HG03342 (cell line): Measurements from ENCODE around the gene PLPPR1.

Experiments used
- ATAC-seq: cut with Tn5 transposase; IDR thresholded peaks from one replicate; pipeline ENCODE4 v1.9.1; 2021; ENCODE audit warnings: mild to moderate bottlenecking, moderate library complexity; ENCODE audit not compliant: unreplicated experiment

PLPPR1 gene

DNA sequence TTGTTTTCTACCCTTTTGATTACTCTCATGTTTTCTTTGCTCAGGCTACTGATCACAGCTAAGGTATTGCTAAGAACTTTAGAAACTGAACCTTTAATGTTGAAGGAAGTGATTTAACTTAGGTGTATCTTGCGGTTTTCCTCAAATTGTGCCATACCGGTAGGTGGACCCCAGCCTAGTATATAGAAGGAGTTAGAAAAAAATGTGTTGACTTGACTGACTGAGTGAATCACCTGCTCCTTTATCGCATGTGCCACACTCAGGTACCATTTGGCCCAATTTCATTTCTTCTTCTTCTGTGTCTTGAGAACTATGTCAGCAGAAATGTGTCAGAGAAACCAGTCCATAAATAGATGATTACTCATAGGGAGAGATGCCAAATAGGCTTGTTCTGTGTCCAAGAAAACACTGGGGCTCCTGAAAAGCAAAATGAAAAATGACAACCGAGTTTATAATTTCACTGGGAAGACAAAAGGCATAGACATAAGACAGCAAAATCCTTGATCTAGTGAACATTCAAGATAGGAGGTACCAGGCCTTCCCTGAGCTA, 19.4 kb downstream of the PLPPR1 start:
- ATAC-seq, result no peak

GRCh38 chr9:101050650-101051049, 22.1 kb downstream of the PLPPR1 start:
- no peak for ATAC-seq

GRCh38 chr9:101054657-101055056, 26.1 kb downstream of the PLPPR1 start:
- ATAC-seq, result no peak

DNA sequence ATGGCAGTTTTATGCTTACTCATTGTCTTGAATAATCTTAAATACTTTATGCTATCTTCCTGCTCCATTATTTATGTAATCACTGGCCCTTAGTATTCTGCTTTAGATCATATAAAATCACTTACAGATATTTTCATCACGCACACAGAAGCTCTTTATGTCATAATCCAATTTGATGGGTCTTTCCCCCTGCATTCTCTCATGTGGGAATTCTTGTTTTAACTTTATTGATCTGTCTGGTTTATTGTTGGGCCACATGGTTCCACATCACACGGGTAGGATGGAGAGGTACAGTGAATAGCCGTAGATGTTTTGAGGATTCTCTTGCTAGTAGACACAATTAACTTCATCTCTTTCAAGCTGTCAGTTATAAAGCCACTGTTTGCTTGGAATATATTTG, 27.0 kb downstream of the PLPPR1 start:
- ATAC-seq, result no peak

DNA sequence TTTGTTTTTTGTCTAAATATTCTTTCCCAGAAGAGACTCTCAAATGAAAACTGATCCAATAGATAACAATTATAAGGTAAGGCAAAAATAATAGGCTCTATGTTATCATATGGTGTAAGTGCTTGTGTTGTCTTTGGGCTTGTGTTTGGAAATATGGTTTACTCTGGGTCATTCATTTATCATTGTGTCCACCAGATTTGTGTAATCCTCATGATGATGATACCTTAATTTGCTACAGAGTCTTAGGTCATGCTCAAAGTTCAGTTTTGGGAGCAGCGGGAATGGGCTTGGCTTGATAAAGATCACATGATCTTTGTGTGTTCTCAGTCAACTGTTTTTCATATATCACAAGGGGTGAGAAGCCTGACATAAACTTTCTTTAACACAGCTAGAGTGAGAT, 34.2 kb downstream of the PLPPR1 start:
- no peak for ATAC-seq

DNA sequence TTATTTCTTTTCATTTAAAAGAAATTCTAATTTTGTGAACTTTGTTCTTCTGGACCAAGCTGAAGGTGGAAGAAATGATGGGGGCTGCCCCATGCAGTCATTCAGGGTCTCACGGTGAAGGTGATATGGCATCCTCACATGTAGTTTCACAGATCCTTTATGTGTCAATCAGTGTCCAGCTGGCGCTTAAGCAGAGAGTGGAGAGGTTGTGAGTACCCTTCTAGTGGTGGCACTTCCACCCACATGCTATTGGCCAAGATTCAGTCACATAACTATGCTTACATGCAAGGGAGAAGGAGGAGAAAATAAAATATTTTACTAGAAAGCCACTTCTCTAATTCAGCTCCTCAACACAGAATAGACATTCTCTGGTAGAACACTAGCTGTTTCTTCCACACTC, 34.7 kb downstream of the PLPPR1 start:
- no peak for ATAC-seq

GRCh38 chr9:101064206-101064605, 35.7 kb downstream of the PLPPR1 start:
- ATAC-seq, result no peak

DNA sequence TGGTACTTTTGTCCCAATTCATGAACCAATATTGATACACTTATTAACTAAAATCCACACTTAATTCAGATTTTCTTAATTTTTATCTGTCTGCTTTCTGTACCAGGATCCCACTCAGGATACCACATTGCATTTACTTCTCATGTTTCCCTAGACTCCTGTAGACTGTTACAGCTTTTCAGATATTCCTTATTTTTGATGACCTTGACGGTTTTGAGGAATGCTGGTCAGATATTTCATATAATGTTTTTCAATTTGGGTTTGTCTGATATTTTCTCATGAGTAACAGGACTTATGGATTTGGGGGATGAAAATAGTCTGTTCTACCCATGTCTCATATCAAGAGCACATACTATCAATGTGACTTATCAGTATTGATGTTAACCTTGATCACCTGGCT, 37.4 kb downstream of the PLPPR1 start:
- no peak for ATAC-seq

DNA sequence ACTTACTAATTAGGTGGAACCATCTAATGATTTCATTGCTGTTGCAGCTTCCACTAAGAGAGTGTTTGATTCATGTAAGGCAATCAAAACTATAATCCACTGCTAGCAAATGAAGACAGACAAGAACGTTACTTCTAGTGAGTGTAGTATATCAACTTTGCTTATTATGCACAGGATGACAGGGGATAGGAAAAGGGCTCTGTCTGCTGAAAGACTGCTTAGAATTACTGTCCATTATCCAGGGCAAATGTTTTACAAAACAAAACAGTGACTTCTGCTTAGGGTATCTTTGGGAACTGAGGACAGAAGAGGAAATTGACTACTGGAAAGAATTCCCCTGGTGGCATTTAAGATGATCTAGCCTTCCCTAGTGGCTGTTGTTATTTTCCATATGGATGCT, 40.2 kb downstream of the PLPPR1 start:
- no peak for ATAC-seq

DNA sequence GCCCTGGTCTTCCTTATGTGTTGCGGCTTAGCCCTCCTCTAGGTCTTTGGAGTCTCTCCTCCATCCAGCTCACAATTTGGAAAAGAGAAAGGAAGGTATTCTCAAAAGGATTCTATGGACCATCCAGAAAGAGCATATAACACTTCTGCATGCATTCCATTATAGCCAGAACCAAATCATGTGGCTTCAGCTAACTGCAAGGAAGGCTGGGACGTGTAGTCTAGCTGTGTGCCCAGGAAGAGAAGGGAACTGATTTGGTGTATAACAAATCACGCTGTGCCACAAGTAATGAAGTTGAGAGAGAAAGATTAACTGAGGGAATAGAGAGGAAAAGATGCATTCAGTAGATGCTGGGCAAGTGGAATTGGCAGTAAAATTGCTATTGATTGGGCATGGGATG, 43.7 kb downstream of the PLPPR1 start:
- no peak for ATAC-seq

DNA sequence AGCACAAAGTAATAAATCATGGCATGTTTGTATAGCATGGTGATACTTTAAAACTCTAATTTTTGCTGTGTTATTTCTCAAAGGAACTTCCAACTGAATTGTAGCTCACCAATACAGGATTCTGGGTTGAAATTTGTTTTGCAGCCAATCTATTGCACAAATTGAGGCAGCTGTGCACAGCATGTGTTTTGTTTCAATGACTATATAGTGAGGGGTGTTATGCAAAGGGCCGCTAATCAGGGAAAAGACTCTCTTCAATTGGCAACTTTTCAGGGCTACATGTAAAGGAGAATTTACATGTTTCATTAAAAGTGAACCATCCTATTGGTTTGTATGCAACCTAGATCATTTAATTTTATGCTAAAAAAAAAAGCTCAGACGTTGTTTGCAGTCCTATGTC, 44.6 kb downstream of the PLPPR1 start:
- ATAC-seq, result no peak

DNA sequence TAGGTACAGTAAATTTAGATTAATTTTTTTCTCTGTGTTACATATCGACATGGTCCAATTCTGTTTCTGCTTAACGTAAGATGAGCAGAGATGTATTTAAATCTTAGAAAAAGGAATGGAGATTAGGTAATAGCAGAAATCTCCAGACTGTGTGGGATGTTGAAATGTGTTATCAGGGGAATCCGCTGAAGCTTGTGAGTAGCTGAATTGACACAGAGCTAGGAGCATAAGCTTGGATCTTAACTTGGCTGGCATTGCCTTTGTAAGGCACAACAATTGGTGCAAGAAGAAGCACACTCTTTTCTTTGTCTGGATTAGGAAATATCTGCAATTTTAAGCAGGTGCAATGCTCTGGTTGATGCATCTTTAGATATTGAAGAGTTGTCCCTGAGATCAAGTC, 53.1 kb downstream of the PLPPR1 start:
- ATAC-seq, result no peak

GRCh38 chr9:101083448-101084202, 55.1 kb downstream of the PLPPR1 start:
- ATAC-seq, result no peak

- no peak for ATAC-seq
These were observed 58.9 kb downstream of the PLPPR1 start for GRCh38 chr9:101087426-101087825.

GRCh38 chr9:101092922-101093321, 64.4 kb downstream of the PLPPR1 start:
- no peak for ATAC-seq

- no peak for ATAC-seq
These were observed 65.1 kb downstream of the PLPPR1 start for GRCh38 chr9:101093620-101094019.

- ATAC-seq, result no peak
These were observed 66.2 kb downstream of the PLPPR1 start for GRCh38 chr9:101094686-101095085.

- ATAC-seq, result no peak
These were observed 68.7 kb downstream of the PLPPR1 start for GRCh38 chr9:101097210-101097609.

DNA sequence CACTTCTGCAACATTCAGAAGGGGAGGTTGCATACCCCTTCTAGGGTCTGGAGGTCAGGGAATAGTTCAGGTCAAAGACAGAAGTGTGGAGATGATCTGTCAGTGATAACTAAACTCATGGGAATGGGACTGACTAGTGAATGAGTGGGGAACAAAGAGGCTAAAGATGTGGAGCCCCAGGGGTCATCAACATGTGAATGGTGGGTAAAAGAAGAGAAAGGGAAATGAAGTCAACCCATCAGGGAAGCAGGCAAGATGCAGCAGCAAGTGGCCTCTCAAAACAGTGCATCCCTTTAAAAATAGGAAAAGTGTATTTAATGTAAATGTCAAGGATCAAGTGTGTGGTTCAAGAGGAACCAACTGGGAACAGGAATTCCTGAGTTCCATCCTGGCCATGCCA, 69.9 kb downstream of the PLPPR1 start:
- no peak for ATAC-seq

DNA sequence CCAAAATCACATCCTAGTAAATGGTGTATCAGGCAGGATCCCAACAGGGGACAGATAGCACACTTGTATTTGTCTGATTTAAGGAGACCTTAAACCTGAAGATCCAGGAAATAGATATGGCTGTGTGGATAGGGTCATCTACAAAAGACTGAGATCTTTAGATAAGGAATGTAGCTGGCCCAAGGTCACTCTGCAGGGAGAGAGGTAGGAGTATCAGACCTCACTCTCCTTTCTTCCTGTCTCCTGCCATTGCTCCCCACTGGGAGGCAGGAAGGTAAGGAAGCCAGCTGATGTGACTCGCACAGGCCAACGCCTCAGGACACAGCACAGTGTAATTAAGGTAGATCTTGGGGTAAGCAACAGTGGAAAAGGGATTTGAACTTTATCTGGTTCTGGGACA, 85.8 kb downstream of the PLPPR1 start:
- ATAC-seq, result no peak

- ATAC-seq, result no peak
These were observed 86.6 kb downstream of the PLPPR1 start for GRCh38 chr9:101115102-101115501.

GRCh38 chr9:101117161-101117560, 88.6 kb downstream of the PLPPR1 start:
- no peak for ATAC-seq
